H1 (cell line): ENCODE measurements around the gene TNFRSF18. TPM values are rescaled to one million over a fixed set of nuclear protein-coding genes. Genes with fewer than 3 reads are reported as not detected.

ENCODE experiments used
- EP300 ChIP-seq, 2 experiments: IDR thresholded peaks; 1 replicate in 1 of 2; 2 replicates in 1 of 2; pipeline ENCODE4 v1.6.1; 2011 to 2012; ENCODE audit warnings: low read depth in 2 of 2, low read length in 2 of 2, mild to moderate bottlenecking in 2 of 2, borderline replicate concordance in 1 of 2, inconsistent platforms in 1 of 2, moderate library complexity in 1 of 2
- HDAC2 ChIP-seq, 2 experiments: fragments of 300-600 bp in 1 of 2; sonication (generic) in 1 of 2; IDR thresholded peaks; 2 replicates each; pipeline ENCODE4 v1.6.1; 2011 to 2012; ENCODE audit warnings: low read depth in 2 of 2, low read length in 2 of 2, mild to moderate bottlenecking in 2 of 2, moderate library complexity in 2 of 2, borderline replicate concordance in 1 of 2, inconsistent platforms in 1 of 2
- RNF2 ChIP-seq: fragments of 200-900, 300-1000 bp; sonication (generic); IDR thresholded peaks from 2 replicates; pipeline ENCODE4 v1.7.1; 2016; ENCODE audit warnings: borderline replicate concordance, low read depth, mild to moderate bottlenecking, antibody characterized with exemption, low read length; ENCODE audit not compliant: poor library complexity, severe bottlenecking; ENCODE audit errors: missing control alignments
- TCF12 ChIP-seq: IDR thresholded peaks from 2 replicates; pipeline ENCODE4 v1.6.1; 2011; ENCODE audit warnings: low read depth, mild to moderate bottlenecking, low read length
- YY1 ChIP-seq: IDR thresholded peaks from 2 replicates; pipeline ENCODE4 v1.6.1; 2011; ENCODE audit warnings: low read depth, mild to moderate bottlenecking, low read length
- polyA plus RNA-seq, 7 experiments: library from polyadenylated mRNA; depleted of rRNA in 3 of 7; stranded (reverse) in 5 of 7; unstranded in 2 of 7; fragments of >200 nt in 5 of 7; fragments of 200-250 nt in 2 of 7; gene quantifications; 1 replicate in 5 of 7; 2 replicates in 1 of 7; 4 replicates in 1 of 7; pipeline versions ENCODE4 v1.2.1 to v1.2.3, GENCODE V29; 2011 to 2013; ENCODE audit warnings: missing spikeins in 2 of 7, mixed read lengths in 2 of 7
- total RNA-seq: library from RNA; stranded (reverse); fragmentation: NEBNext Ultra II Directional; extraction: Animal tissue kit (Norgen Biotek cat#: 25700); gene quantifications from 2 replicates; pipeline ENCODE4 v1.2.1, GENCODE V29; 2021
- TF ChIP-seq, protein P1 (sequence below): fragments of 300-600 bp; sonication (generic); IDR thresholded peaks from 2 replicates; pipeline ENCODE4 v1.7.1; 2012; ENCODE audit warnings: low read length, moderate library complexity, mild to moderate bottlenecking, inconsistent platforms; ENCODE audit not compliant: insufficient replicate concordance
- TF ChIP-seq, protein P2 (sequence below): IDR thresholded peaks from 2 replicates; pipeline ENCODE4 v1.6.1; 2012; ENCODE audit warnings: inconsistent platforms

Gene TNFRSF18
- total and polyA plus RNA-seq, 2 of the 8 experiments (the other 6 are each of a cell fraction or from before 2014, with no cell fraction given): 1.5 to 2.5 TPM

DNA sequence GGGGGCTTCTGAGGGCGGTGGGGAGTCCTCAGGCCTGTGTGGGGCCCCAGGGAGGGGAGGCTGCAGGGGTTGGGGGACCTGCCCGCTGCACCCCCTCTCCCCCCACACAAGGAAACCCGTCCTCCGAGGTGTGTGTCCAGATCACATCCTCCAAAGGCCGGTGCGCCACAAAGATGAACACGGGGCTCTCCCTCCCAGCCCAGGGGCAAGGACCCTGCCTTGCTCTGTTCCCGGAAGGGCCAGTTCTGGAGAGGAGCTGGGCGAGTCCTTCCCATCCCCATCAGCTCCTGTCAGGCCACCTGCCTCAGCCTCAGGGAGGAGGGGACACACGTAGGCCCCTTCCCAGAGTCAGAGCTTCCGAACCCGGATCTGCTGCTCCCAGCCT lies 35.2 kb downstream of the TNFRSF18 start (continued):
- TF ChIP-seq, protein P1, sequence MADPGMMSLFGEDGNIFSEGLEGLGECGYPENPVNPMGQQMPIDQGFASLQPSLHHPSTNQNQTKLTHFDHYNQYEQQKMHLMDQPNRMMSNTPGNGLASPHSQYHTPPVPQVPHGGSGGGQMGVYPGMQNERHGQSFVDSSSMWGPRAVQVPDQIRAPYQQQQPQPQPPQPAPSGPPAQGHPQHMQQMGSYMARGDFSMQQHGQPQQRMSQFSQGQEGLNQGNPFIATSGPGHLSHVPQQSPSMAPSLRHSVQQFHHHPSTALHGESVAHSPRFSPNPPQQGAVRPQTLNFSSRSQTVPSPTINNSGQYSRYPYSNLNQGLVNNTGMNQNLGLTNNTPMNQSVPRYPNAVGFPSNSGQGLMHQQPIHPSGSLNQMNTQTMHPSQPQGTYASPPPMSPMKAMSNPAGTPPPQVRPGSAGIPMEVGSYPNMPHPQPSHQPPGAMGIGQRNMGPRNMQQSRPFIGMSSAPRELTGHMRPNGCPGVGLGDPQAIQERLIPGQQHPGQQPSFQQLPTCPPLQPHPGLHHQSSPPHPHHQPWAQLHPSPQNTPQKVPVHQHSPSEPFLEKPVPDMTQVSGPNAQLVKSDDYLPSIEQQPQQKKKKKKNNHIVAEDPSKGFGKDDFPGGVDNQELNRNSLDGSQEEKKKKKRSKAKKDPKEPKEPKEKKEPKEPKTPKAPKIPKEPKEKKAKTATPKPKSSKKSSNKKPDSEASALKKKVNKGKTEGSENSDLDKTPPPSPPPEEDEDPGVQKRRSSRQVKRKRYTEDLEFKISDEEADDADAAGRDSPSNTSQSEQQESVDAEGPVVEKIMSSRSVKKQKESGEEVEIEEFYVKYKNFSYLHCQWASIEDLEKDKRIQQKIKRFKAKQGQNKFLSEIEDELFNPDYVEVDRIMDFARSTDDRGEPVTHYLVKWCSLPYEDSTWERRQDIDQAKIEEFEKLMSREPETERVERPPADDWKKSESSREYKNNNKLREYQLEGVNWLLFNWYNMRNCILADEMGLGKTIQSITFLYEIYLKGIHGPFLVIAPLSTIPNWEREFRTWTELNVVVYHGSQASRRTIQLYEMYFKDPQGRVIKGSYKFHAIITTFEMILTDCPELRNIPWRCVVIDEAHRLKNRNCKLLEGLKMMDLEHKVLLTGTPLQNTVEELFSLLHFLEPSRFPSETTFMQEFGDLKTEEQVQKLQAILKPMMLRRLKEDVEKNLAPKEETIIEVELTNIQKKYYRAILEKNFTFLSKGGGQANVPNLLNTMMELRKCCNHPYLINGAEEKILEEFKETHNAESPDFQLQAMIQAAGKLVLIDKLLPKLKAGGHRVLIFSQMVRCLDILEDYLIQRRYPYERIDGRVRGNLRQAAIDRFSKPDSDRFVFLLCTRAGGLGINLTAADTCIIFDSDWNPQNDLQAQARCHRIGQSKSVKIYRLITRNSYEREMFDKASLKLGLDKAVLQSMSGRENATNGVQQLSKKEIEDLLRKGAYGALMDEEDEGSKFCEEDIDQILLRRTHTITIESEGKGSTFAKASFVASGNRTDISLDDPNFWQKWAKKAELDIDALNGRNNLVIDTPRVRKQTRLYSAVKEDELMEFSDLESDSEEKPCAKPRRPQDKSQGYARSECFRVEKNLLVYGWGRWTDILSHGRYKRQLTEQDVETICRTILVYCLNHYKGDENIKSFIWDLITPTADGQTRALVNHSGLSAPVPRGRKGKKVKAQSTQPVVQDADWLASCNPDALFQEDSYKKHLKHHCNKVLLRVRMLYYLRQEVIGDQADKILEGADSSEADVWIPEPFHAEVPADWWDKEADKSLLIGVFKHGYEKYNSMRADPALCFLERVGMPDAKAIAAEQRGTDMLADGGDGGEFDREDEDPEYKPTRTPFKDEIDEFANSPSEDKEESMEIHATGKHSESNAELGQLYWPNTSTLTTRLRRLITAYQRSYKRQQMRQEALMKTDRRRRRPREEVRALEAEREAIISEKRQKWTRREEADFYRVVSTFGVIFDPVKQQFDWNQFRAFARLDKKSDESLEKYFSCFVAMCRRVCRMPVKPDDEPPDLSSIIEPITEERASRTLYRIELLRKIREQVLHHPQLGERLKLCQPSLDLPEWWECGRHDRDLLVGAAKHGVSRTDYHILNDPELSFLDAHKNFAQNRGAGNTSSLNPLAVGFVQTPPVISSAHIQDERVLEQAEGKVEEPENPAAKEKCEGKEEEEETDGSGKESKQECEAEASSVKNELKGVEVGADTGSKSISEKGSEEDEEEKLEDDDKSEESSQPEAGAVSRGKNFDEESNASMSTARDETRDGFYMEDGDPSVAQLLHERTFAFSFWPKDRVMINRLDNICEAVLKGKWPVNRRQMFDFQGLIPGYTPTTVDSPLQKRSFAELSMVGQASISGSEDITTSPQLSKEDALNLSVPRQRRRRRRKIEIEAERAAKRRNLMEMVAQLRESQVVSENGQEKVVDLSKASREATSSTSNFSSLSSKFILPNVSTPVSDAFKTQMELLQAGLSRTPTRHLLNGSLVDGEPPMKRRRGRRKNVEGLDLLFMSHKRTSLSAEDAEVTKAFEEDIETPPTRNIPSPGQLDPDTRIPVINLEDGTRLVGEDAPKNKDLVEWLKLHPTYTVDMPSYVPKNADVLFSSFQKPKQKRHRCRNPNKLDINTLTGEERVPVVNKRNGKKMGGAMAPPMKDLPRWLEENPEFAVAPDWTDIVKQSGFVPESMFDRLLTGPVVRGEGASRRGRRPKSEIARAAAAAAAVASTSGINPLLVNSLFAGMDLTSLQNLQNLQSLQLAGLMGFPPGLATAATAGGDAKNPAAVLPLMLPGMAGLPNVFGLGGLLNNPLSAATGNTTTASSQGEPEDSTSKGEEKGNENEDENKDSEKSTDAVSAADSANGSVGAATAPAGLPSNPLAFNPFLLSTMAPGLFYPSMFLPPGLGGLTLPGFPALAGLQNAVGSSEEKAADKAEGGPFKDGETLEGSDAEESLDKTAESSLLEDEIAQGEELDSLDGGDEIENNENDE: no peak
- no peak for TF ChIP-seq EP300 (IDR thresholded peaks at IDR 0.05; ENCODE audit: borderline replicate concordance in 1 of 2, low read depth in 2 of 2, low read length in 2 of 2)
- TF ChIP-seq, protein P2, sequence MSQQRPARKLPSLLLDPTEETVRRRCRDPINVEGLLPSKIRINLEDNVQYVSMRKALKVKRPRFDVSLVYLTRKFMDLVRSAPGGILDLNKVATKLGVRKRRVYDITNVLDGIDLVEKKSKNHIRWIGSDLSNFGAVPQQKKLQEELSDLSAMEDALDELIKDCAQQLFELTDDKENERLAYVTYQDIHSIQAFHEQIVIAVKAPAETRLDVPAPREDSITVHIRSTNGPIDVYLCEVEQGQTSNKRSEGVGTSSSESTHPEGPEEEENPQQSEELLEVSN: no peak
- no peak for TF ChIP-seq TCF12
- no peak for TF ChIP-seq RNF2
- TF ChIP-seq HDAC2 (IDR thresholded peaks at IDR 0.05; ENCODE audit: borderline replicate concordance in 1 of 2, low read depth in 2 of 2, low read length in 2 of 2): no peak
- no peak for TF ChIP-seq YY1
